HepG2 (cell line): ENCODE measurements around the gene ETV2. TPM values are rescaled to one million over a fixed set of nuclear protein-coding genes. Genes with fewer than 3 reads are reported as not detected.

Experiments
- ATAC-seq: fragments of 200-7000 bp; cut with Tn5 transposase; 3 replicates; pipeline ENCODE4 v1.9.1; 2020; ENCODE audit warnings: mild to moderate bottlenecking, moderate library complexity
- BruUV-seq: library from RNA; stranded (reverse); fragments of 400-500 nt; replicated peaks from 2 replicates; lab custom pipeline; 2021; lab: Mats Ljungman, UMichigan
- CTCF ChIA-PET: fragments of 300-600 bp; formaldehyde crosslinking; extraction: SDS; loops from one replicate; lab custom pipeline; 2021; ENCODE audit warnings: low total read pairs, inconsistent platforms, low intra/inter-chr PET ratio; lab: Yijun Ruan, JAX
- POLR2A ChIA-PET: fragments of 350-600 bp; sonication (Branson Sonifier 250); formaldehyde crosslinking; loops from one replicate; lab custom pipeline; 2020; ENCODE audit warnings: antibody characterized with exemption, inconsistent platforms; lab: Yijun Ruan, JAX
- DNase-seq: peaks from one replicate; pipeline ENCODE4 v3.0.0-alpha.2; 2015; ENCODE audit warnings: low spot score
- FAIRE-seq: peaks from 3 replicates; lab custom pipeline; 2011; peaks lifted over from hg19 to GRCh38; lab: Jason Lieb, UNC
- H2AFZ ChIP-seq: one replicate; pipeline ENCODE4 v1.6.1; 2011; ENCODE audit warnings: low read length, inconsistent platforms
- H3K27ac ChIP-seq: fragments of 300-600 bp; 3 replicates; pipeline ENCODE4 v1.8.0; 2011; ENCODE audit warnings: mixed run types, mild to moderate bottlenecking, mixed read lengths, low read length, inconsistent platforms; ENCODE audit not compliant: insufficient read depth; ENCODE audit errors: extremely low read length
- H3K27me3 ChIP-seq, 2 experiments: fragments of 200-600 bp in 1 of 2; 2 replicates in 1 of 2; 3 replicates in 1 of 2; pipeline versions ENCODE4 v1.6.0 to v1.8.0; 2011; ENCODE audit warnings: low read length in 2 of 2, mild to moderate bottlenecking in 2 of 2, moderate library complexity in 2 of 2, inconsistent platforms in 1 of 2; ENCODE audit not compliant: insufficient read depth in 2 of 2, control insufficient read depth in 1 of 2
- H3K36me3 ChIP-seq, 2 experiments: fragments of 200-600 bp in 1 of 2; replicated peaks in 1 of 2; 2 replicates in 1 of 2; 3 replicates in 1 of 2; pipeline versions ENCODE4 v1.5.1 to v1.8.0; 2011; ENCODE audit warnings: low read length in 2 of 2, inconsistent platforms in 1 of 2; ENCODE audit not compliant: insufficient read depth in 2 of 2, control insufficient read depth in 1 of 2
- H3K4me1 ChIP-seq: 2 replicates; pipeline ENCODE4 v1.5.1; 2012; ENCODE audit warnings: low read length, inconsistent platforms; ENCODE audit not compliant: insufficient read depth
- H3K4me2 ChIP-seq: 2 replicates; pipeline ENCODE4 v1.6.0; 2011; ENCODE audit warnings: low read depth, low read length, inconsistent platforms
- H3K4me3 ChIP-seq, 3 experiments: fragments of 200-600 bp in 1 of 3; sonication (generic), shearing (Covaris generic) in 1 of 3; replicated peaks in 1 of 3; 2 replicates each; pipeline ENCODE4 v1.5.1; 2011 to 2016; ENCODE audit warnings: low read length in 3 of 3, inconsistent platforms in 2 of 3, low read depth in 2 of 3, mild to moderate bottlenecking in 2 of 3, control low read depth in 1 of 3, mixed read lengths in 1 of 3; ENCODE audit not compliant: insufficient read depth in 1 of 3
- H3K79me2 ChIP-seq: one replicate; pipeline ENCODE4 v1.6.1; 2011; ENCODE audit warnings: low read length, inconsistent platforms; ENCODE audit not compliant: insufficient read depth
- H3K9ac ChIP-seq: 2 replicates; pipeline ENCODE4 v1.6.0; 2011; ENCODE audit warnings: mild to moderate bottlenecking, low read depth, low read length, inconsistent platforms; ENCODE audit not compliant: insufficient read depth
- H3K9me3 ChIP-seq: 2 replicates; pipeline ENCODE4 v1.5.1; 2012; ENCODE audit warnings: mild to moderate bottlenecking, low read length
- H4K20me1 ChIP-seq: 2 replicates; pipeline ENCODE4 v1.6.0; 2011; ENCODE audit warnings: inconsistent platforms, mild to moderate bottlenecking, low read length, moderate library complexity; ENCODE audit not compliant: insufficient read depth
- ATF6 ChIP-seq: sonication (generic); formaldehyde crosslinking; conservative IDR thresholded peaks from 2 replicates; pipeline ENCODE4 v1.4.0; 2020; ENCODE audit warnings: missing genetic modification reagents
- DZIP1 ChIP-seq: sonication (generic); formaldehyde crosslinking; IDR thresholded peaks from 2 replicates; pipeline ENCODE4 v1.5.0; 2020; ENCODE audit warnings: mild to moderate bottlenecking, missing genetic modification reagents
- HMG20A ChIP-seq: IDR thresholded peaks from 2 replicates; pipeline ENCODE4 v1.6.1; 2016; ENCODE audit warnings: borderline replicate concordance
- HNF4A ChIP-seq: sonication (generic); formaldehyde crosslinking; IDR thresholded peaks from 2 replicates; pipeline ENCODE4 v1.4.0; 2020; ENCODE audit warnings: missing genetic modification reagents
- HOXA9 ChIP-seq: sonication (generic); formaldehyde crosslinking; IDR thresholded peaks from 2 replicates; pipeline ENCODE4 v1.8.1; 2022; ENCODE audit warnings: missing genetic modification reagents, mild to moderate bottlenecking, moderate library complexity, borderline replicate concordance
- KLF12 ChIP-seq: sonication (generic); formaldehyde crosslinking; IDR thresholded peaks from 2 replicates; pipeline ENCODE4 v1.4.0; 2020; ENCODE audit warnings: missing genetic modification reagents, borderline replicate concordance
- KMT2B ChIP-seq: IDR thresholded peaks from 2 replicates; pipeline ENCODE4 v1.6.1; 2016; ENCODE audit warnings: missing genetic modification reagents, missing compliant biosample characterization
- SCMH1 ChIP-seq: sonication (generic); formaldehyde crosslinking; IDR thresholded peaks from 2 replicates; pipeline ENCODE4 v1.9.0; 2021; ENCODE audit warnings: missing genetic modification reagents, mild to moderate bottlenecking, borderline replicate concordance
- STAG1 ChIP-seq: sonication (generic); formaldehyde crosslinking; IDR thresholded peaks from 2 replicates; pipeline ENCODE4 v1.4.0; 2020; ENCODE audit warnings: missing genetic modification reagents
- ZBTB42 ChIP-seq: sonication (generic); formaldehyde crosslinking; IDR thresholded peaks from 2 replicates; pipeline ENCODE4 v1.5.0; 2020; ENCODE audit warnings: mild to moderate bottlenecking, missing genetic modification reagents
- ZFP36L2 ChIP-seq: sonication (generic); formaldehyde crosslinking; IDR thresholded peaks from 2 replicates; pipeline ENCODE4 v1.4.0; 2020; ENCODE audit warnings: missing genetic modification reagents
- ZFP41 ChIP-seq: sonication (generic); formaldehyde crosslinking; IDR thresholded peaks from 2 replicates; pipeline ENCODE4 v1.4.0; 2020; ENCODE audit warnings: mild to moderate bottlenecking, missing genetic modification reagents, borderline replicate concordance
- ZNF276 ChIP-seq: sonication (generic); formaldehyde crosslinking; IDR thresholded peaks from 2 replicates; pipeline ENCODE4 v1.4.0; 2020; ENCODE audit warnings: mild to moderate bottlenecking, low read depth, missing genetic modification reagents
- ZNF335 ChIP-seq: sonication (generic); formaldehyde crosslinking; IDR thresholded peaks from 2 replicates; pipeline ENCODE4 v1.4.0; 2020; ENCODE audit warnings: missing genetic modification reagents
- ZNF660 ChIP-seq: sonication (generic); formaldehyde crosslinking; IDR thresholded peaks from 2 replicates; pipeline ENCODE4 v1.5.1; 2020; ENCODE audit warnings: mild to moderate bottlenecking, low read depth, missing genetic modification reagents, borderline replicate concordance
- ZNF790 ChIP-seq: sonication (generic); formaldehyde crosslinking; IDR thresholded peaks from 2 replicates; pipeline ENCODE4 v1.8.0; 2022; ENCODE audit warnings: missing genetic modification reagents, mild to moderate bottlenecking, borderline replicate concordance
- WGBS: methylation state at CpG from one replicate; pipeline ENCODE4 v1.1.6; 2017; ENCODE audit warnings: low lambda C conversion rate; 5-methylcytosine and 5-hydroxymethylcytosine counted together
- in situ Hi-C: cut with HindIII; loops from 2 replicates; pipeline ENCODE4 v1.10.0; 2017; ENCODE audit warnings: low pct_unique_long_range_greater_than_20kb; ENCODE audit not compliant: extremely low pct_ligation_motif_present
- intact Hi-C: fragments of 100-400 bp; cut with micrococcal nuclease; formaldehyde crosslinking; loops from one replicate; pipeline ENCODE4 v1.10.0; 2022; ENCODE audit not compliant: unreplicated experiment
- polyA plus RNA-seq, 8 experiments: library from polyadenylated mRNA; depleted of rRNA in 3 of 8; stranded (reverse) in 7 of 8; unstranded in 1 of 8; fragments of >200 nt; fragmentation: Illumina TruSeq in 4 of 8; extraction: Trizol in 4 of 8; gene quantifications; 2 replicates each; pipeline versions ENCODE4 v1.2.1 to v1.2.3, GENCODE V29; 2011 to 2016; ENCODE audit warnings: low read depth in 4 of 8, missing spikeins in 1 of 8, mixed read lengths in 1 of 8; ENCODE audit not compliant: insufficient read depth in 1 of 8
- total RNA-seq, 5 experiments: library from RNA; depleted of rRNA; stranded (reverse); fragments of >200 nt; fragmentation: Illumina TruSeq; extraction: Trizol; gene quantifications; 2 replicates each; pipeline ENCODE4 v1.2.3, GENCODE V29; 2016; ENCODE audit warnings: low read depth in 1 of 5
- TF ChIP-seq, protein P1 (sequence below): sonication (generic); formaldehyde crosslinking; IDR thresholded peaks from 2 replicates; pipeline ENCODE4 v1.8.1; 2022; ENCODE audit warnings: low read depth, mild to moderate bottlenecking, missing genetic modification reagents

ETV2 gene
- total and polyA plus RNA-seq, 2 of the 13 experiments (the other 11 are each of a cell fraction or from before 2014, with no cell fraction given) = 0.07 to 0.20 TPM

DNA sequence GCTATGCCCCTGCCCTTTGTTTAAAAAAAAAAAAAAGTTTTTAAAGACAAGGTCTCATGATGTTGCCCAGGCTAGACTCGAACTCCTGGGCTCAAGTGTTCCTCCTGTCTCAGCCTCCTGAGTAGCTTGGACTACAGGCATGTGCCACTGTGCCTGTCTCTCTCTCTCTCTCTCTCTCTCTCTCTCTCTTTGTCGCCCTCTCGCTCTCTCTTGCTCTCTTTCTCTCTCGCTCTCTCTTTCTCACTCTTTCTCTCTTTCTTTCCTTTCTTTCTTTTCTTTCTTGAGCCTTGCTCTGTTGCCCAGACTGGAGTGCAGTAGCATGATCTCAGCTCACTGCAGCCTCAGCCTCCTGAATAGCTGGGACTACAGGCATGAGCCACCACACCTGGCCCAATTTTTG, 14.1 kb downstream of the ETV2 start:
- no peak for ATAC-seq
- FAIRE-seq = no peak
- H3K79me2 ChIP-seq = peaks cover 4% of the 10 kb centered on the region
- in situ Hi-C loops (no loop called here), intact Hi-C loops (no loop called here)
- no peaks in the 10 kb centered on the region for H4K20me1 ChIP-seq
- H3K9me3 ChIP-seq = no peaks in the 10 kb centered on the region
- no peaks in the 10 kb centered on the region for H3K27me3 ChIP-seq
- 95% methylated on average over 4 of the region's 4 CpGs for WGBS
- H3K9ac ChIP-seq = no peak overlapping the region
- no peak overlapping the region for H3K4me3 ChIP-seq
- H2AFZ ChIP-seq = no peak overlapping the region
- ChIA-PET POLR2A (no interaction called here), CTCF (no interaction called here)
- peaks cover 6% of the 10 kb centered on the region for H3K4me1 ChIP-seq
- no peak overlapping the region for H3K4me2 ChIP-seq
- BruUV-seq = no TSS peak
- no peak overlapping the region for H3K27ac ChIP-seq
- DNase-seq = no peak
- peaks cover 22 to 45% of the 10 kb centered on the region in 2 experiments for H3K36me3 ChIP-seq
- TF ChIP-seq ZNF660 (CRISPR knock-in tag) (no peak), HNF4A (CRISPR knock-in tag) (no peak), HOXA9 (CRISPR knock-in tag) (no peak), ZNF790 (no peak), ZFP41 (CRISPR knock-in tag) (no peak), ZNF335 (CRISPR knock-in tag) (no peak), SCMH1 (CRISPR knock-in tag) (no peak), HMG20A (CRISPR knock-in tag) (no peak), KMT2B (CRISPR knock-in tag) (no peak), STAG1 (CRISPR knock-in tag) (no peak), KLF12 (CRISPR knock-in tag) (no peak), ZNF276 (CRISPR knock-in tag) (no peak), ZBTB42 (CRISPR knock-in tag) (no peak), ZFP36L2 (CRISPR knock-in tag) (no peak), DZIP1 (CRISPR knock-in tag) (no peak), ATF6 (CRISPR knock-in tag) (no peak)
- TF ChIP-seq, protein P1, sequence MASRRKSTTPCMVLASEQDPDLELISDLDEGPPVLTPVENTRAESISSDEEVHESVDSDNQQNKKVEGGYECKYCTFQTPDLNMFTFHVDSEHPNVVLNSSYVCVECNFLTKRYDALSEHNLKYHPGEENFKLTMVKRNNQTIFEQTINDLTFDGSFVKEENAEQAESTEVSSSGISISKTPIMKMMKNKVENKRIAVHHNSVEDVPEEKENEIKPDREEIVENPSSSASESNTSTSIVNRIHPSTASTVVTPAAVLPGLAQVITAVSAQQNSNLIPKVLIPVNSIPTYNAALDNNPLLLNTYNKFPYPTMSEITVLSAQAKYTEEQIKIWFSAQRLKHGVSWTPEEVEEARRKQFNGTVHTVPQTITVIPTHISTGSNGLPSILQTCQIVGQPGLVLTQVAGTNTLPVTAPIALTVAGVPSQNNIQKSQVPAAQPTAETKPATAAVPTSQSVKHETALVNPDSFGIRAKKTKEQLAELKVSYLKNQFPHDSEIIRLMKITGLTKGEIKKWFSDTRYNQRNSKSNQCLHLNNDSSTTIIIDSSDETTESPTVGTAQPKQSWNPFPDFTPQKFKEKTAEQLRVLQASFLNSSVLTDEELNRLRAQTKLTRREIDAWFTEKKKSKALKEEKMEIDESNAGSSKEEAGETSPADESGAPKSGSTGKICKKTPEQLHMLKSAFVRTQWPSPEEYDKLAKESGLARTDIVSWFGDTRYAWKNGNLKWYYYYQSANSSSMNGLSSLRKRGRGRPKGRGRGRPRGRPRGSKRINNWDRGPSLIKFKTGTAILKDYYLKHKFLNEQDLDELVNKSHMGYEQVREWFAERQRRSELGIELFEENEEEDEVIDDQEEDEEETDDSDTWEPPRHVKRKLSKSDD (CRISPR knock-in tag) = no peak
